Activated B cell treated with CpG ODN at 0.5 μM for 24 hours (primary cell): ENCODE results near the gene SART1. TPM values are rescaled to one million over a fixed set of nuclear protein-coding genes. Genes with fewer than 3 reads are reported as not detected.

ENCODE experiments used
- ATAC-seq: fragments of 200-7000 bp; cut with Tn5 transposase; one replicate; pipeline ENCODE4 v1.10.0; 2021; ENCODE audit warnings: low read depth, mild to moderate bottlenecking, moderate library complexity
- CTCF ChIA-PET: fragments of 350-600 bp; sonication (Branson Sonifier 250); formaldehyde crosslinking; loops from one replicate; lab custom pipeline; 2021; ENCODE audit warnings: antibody characterized with exemption; lab: Charles Lee
- POLR2A ChIA-PET: fragments of 350-600 bp; sonication (Branson Sonifier 250); formaldehyde crosslinking; loops from one replicate; lab custom pipeline; 2021; ENCODE audit warnings: antibody characterized with exemption; lab: Charles Lee
- DNase-seq: peaks from one replicate; pipeline ENCODE4 v3.0.0; 2022
- H3K27ac Mint-ChIP-seq: one replicate; pipeline ENCODE4 v1.8.0; 2020; ENCODE audit warnings: mixed read lengths
- H3K27me3 Mint-ChIP-seq: one replicate; pipeline ENCODE4 v1.8.0; 2021; ENCODE audit warnings: mixed read lengths
- H3K36me3 Mint-ChIP-seq: one replicate; pipeline ENCODE4 v1.8.0; 2021; ENCODE audit warnings: low read depth, mixed read lengths
- H3K4me1 Mint-ChIP-seq: one replicate; pipeline ENCODE4 v1.8.0; 2021; ENCODE audit warnings: mixed read lengths
- H3K4me3 Mint-ChIP-seq: one replicate; pipeline ENCODE4 v1.8.0; 2020; ENCODE audit warnings: mild to moderate bottlenecking, mixed read lengths
- H3K9me3 Mint-ChIP-seq: one replicate; pipeline ENCODE4 v1.8.0; 2020; ENCODE audit warnings: mixed read lengths
- intact Hi-C: fragments of 100-400 bp; cut with micrococcal nuclease; formaldehyde crosslinking; loops from one replicate; pipeline ENCODE4 v1.15.1; 2024
- total RNA-seq: library from RNA; stranded (reverse); gene quantifications from 2 replicates; pipeline ENCODE4 v1.2.3, GENCODE V29; 2022
- TF ChIP-seq, protein P1 (sequence below): fragments of 200-600 bp; IDR thresholded peaks from one replicate; pipeline ENCODE4 v1.8.0; 2022; ENCODE audit warnings: antibody characterized with exemption, mild to moderate bottlenecking

Gene SART1
- total RNA-seq, 1 donor from 2014 or later = 86.6 TPM

DNA sequence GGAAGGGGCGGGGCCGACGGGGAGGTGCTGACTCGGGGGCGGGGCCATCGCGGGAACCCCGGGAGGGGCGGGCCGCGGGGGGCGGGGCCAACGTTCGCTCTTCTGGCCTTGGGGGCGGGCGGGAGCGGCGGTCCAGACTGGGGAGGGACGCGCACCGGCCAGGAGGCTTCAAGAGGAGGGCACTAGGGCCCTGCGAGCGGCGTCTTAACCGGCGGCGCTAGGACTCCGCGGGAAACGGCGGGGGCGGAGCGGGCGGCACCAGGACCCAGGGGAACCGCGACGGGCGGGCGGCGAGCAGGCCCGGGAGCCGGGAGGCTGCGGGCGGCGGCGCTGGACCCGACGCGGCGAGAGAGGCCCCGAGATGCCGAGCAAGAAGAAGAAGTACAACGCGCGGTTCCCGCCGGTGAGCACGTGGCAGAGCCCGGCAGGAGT is 42.4 kb upstream of the SART1 start, which contains the start of gene DRAP1:
TSS of gene DRAP1 (plus strand) at position 286 of the 432 bp plus-strand sequence. CDS start at position 362, 76 bp downstream.
- H3K9me3 Mint-ChIP-seq = no peaks in the 10 kb centered on the region
- ATAC-seq (peak; percentile 87), DNase-seq (peak; percentile 95)
- H3K4me3 Mint-ChIP-seq = peak within 1 kb of the TSS; percentile 93
- ChIA-PET CTCF (interaction anchor here (0.5 to 1.5 kb wide), 2 partner anchors 28 to 31 kb away, joined by 3 to 5 read pairs; partner anchors contain the start of genes CCDC85B and FIBP), POLR2A (interaction anchor here (0.6 to 4.8 kb wide), 11 partner anchors 17 to 199 kb away, joined by 3 to 55 read pairs (median 7); partner anchors contain the start of genes CCDC85B, FIBP, FOSL1 and MUS81)
- H3K27me3 Mint-ChIP-seq = no peaks in the 10 kb centered on the region
- intact Hi-C loops = loop anchor here (1.0 to 2.0 kb wide), 12 partner anchors 9 to 304 kb away; partner anchors contain the start of genes BANF1, CCDC85B, CFL1 and EIF1AD
- TF ChIP-seq, protein P1, sequence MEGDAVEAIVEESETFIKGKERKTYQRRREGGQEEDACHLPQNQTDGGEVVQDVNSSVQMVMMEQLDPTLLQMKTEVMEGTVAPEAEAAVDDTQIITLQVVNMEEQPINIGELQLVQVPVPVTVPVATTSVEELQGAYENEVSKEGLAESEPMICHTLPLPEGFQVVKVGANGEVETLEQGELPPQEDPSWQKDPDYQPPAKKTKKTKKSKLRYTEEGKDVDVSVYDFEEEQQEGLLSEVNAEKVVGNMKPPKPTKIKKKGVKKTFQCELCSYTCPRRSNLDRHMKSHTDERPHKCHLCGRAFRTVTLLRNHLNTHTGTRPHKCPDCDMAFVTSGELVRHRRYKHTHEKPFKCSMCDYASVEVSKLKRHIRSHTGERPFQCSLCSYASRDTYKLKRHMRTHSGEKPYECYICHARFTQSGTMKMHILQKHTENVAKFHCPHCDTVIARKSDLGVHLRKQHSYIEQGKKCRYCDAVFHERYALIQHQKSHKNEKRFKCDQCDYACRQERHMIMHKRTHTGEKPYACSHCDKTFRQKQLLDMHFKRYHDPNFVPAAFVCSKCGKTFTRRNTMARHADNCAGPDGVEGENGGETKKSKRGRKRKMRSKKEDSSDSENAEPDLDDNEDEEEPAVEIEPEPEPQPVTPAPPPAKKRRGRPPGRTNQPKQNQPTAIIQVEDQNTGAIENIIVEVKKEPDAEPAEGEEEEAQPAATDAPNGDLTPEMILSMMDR = no peak
- H3K27ac Mint-ChIP-seq = peak within 1 kb of the TSS; percentile 81
- H3K4me1 Mint-ChIP-seq = peaks cover 53% of the 10 kb centered on the region
- H3K36me3 Mint-ChIP-seq = peaks cover 27% of the 10 kb centered on the region

DNA sequence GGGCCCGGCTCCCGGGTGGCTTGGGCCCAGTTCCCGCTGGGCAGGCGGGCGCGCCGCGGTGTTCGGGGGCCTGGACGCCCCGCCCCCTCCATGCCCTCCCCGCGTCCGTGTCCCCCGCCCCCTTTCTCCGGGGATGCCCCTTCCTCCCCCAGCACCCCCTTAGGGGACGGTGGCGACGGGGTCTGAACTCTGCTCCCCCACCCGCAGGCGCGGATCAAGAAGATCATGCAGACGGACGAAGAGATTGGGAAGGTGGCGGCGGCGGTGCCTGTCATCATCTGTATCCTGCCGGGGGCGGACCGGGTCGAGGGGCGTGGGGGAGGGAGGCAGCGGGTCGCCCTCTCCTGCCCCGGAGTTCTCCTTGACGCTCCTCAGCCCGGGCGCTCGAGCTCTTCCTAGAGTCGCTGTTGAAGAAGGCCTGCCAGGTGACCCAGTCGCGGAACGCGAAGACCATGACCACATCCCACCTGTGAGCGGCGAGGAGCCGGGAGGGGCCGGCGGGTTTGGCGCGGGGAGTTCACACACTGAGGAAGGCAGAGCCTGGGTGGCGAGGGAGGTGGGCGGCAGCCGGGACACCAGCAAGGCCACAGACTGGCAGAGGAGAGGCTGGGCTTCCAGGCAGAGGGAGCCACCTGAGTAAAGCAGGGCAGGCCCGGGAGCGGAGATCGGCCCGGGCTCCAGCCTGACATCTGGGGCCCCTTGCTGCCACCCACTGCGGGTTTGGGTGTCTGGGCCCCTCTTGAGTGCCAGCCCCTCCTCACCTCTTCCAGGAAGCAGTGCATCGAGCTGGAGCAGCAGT is 41.8 kb upstream of the SART1 start:
- H3K4me3 Mint-ChIP-seq = peak overlapping the region; percentile 93
- DNase-seq (no peak), ATAC-seq (peak; percentile 44)
- CTCF ChIA-PET = no interaction called here
- H3K27me3 Mint-ChIP-seq = no peaks in the 10 kb centered on the region
- H3K36me3 Mint-ChIP-seq = peaks cover 30% of the 10 kb centered on the region
- intact Hi-C loops = loop anchor here (1.0 to 2.0 kb wide), 12 partner anchors 9 to 304 kb away; partner anchors contain the start of genes BANF1, CCDC85B, CFL1 and EIF1AD
- peaks cover 50% of the 10 kb centered on the region for H3K4me1 Mint-ChIP-seq
- peak overlapping the region; percentile 76 for H3K27ac Mint-ChIP-seq
- no peaks in the 10 kb centered on the region for H3K9me3 Mint-ChIP-seq
- TF ChIP-seq, protein P1 = no peak
- POLR2A ChIA-PET = interaction anchor here (0.6 to 4.8 kb wide), 10 partner anchors 20 to 257 kb away, joined by 3 to 55 read pairs (median 4); partner anchors contain the start of genes CCDC85B, FIBP, FOSL1 and MUS81

DNA sequence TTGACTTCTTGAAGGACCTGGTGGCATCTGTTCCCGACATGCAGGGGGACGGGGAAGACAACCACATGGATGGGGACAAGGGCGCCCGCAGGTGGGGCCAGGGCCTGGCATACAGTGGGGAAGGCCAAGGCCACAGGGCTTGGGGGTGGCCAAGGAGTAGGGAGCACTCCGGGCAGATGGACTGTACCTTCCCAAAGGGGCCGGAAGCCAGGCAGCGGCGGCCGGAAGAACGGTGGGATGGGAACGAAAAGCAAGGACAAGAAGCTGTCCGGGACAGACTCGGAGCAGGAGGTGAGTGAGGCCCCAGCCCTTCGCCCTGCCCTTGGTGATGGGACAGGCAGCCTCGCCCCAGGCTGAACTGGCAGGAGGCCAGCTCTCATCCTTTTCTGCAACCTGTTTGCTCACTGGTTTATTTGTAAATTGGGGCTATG is 41.1 kb upstream of the SART1 start:
- no peak for DNase-seq

DNA sequence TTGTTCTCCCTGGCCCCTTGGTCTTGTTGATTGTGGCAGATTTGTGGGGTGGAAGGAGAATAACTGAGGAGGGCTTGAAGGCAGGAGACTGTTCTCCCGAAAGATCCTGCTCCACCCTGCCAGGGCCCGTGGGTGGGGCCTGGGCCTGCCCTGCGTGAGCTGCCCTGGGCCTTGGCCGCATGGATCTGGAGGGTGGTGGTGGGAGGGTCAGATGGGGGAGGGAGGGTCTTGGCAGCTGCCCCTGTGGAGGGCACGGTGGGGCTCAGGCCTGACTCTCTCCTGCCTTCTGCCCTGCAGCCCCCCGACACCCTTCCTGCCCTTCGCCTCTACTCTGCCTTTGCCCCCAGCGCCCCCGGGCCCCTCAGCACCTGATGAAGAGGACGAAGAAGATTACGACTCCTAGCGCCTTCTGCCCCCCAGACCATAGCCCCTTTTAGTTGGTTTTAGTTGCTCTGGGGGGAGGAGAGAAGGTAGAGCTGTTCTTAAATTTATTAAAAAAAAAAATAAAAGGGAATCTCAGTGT is 40.4 kb upstream of the SART1 start:
- peak overlapping the region; percentile 93 for H3K4me3 Mint-ChIP-seq
- no peak overlapping the region for H3K27ac Mint-ChIP-seq
- H3K36me3 Mint-ChIP-seq = peaks cover 30% of the 10 kb centered on the region
- H3K9me3 Mint-ChIP-seq = no peaks in the 10 kb centered on the region
- intact Hi-C loops = no loop called here
- ChIA-PET CTCF (no interaction called here), POLR2A (interaction anchor here (4.8 kb wide), 1 partner anchor 32 kb away, joined by 55 read pairs; the partner anchor contains the start of genes CCDC85B and FIBP)
- DNase-seq = no peak
- no peak for ATAC-seq
- H3K27me3 Mint-ChIP-seq = no peaks in the 10 kb centered on the region
- peaks cover 38% of the 10 kb centered on the region for H3K4me1 Mint-ChIP-seq
- TF ChIP-seq, protein P1 = no peak

More for the DNA sequence above, 41.1 kb upstream of the SART1 start:
- ATAC-seq = no peak
- intact Hi-C loops = no loop called here
- TF ChIP-seq, protein P1 = no peak
- H3K27ac Mint-ChIP-seq = no peak overlapping the region
- ChIA-PET POLR2A (interaction anchor here (0.6 to 4.8 kb wide), 7 partner anchors 22 to 258 kb away, joined by 3 to 55 read pairs (median 4); partner anchors contain the start of genes CCDC85B, FIBP, MUS81 and RELA), CTCF (no interaction called here)
- peaks cover 44% of the 10 kb centered on the region for H3K4me1 Mint-ChIP-seq
- peak overlapping the region; percentile 93 for H3K4me3 Mint-ChIP-seq
- H3K9me3 Mint-ChIP-seq = no peaks in the 10 kb centered on the region
- peaks cover 30% of the 10 kb centered on the region for H3K36me3 Mint-ChIP-seq
- H3K27me3 Mint-ChIP-seq = no peaks in the 10 kb centered on the region
